Neural progenitor cell (in vitro differentiated cells): ENCODE data around the gene EDEM2.

Experiments
- EZH2 ChIP-seq: fragments of 200-600 bp; sonication (generic); IDR thresholded peaks from 2 replicates; pipeline ENCODE4 v1.6.1; 2017; ENCODE audit warnings: antibody characterized with exemption, mild to moderate bottlenecking, moderate library complexity
- EZH2phosphoT487 ChIP-seq: fragments of 200-600 bp; sonication (generic); IDR thresholded peaks from 2 replicates; pipeline ENCODE4 v1.6.1; 2017; ENCODE audit warnings: antibody characterized with exemption
- TF ChIP-seq, protein P1 (sequence below): fragments of 200-600 bp; sonication (generic); IDR thresholded peaks from 2 replicates; pipeline ENCODE4 v1.5.1; 2017; ENCODE audit warnings: antibody characterized with exemption, mild to moderate bottlenecking

DNA sequence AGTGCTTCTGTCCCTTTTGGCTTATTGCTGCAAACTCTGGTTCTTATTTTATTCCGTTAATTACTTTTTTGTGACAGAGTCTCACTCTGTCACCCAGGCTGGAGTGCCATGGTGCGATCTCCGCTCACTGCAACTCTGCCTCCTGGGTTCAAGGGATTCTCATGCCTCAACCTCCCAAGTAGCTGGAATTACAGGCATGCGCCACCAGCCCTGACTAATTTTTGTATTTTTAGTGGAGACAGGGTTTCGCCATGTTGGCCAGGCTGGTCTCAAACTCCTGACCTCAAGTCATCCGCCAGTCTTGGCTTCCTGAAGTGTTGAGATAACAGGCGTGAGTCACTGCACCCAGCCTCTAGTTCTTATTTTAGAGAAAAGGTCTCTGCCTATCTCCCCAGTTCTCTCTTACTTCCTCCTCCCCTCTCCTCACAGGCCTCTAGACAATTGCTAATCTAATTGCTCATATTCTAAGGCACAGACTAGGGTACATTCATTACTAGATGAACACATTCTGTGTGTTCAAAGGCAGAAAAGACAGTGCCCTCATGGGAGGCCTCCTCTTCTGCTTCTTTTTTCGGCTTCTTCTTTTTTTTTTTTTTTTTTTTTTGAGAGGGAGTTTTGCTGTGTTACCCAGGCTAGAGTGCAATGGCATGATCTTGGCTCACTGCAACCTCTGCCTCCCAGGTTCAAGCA is 27.0 kb downstream of the EDEM2 start:
- TF ChIP-seq, protein P1, sequence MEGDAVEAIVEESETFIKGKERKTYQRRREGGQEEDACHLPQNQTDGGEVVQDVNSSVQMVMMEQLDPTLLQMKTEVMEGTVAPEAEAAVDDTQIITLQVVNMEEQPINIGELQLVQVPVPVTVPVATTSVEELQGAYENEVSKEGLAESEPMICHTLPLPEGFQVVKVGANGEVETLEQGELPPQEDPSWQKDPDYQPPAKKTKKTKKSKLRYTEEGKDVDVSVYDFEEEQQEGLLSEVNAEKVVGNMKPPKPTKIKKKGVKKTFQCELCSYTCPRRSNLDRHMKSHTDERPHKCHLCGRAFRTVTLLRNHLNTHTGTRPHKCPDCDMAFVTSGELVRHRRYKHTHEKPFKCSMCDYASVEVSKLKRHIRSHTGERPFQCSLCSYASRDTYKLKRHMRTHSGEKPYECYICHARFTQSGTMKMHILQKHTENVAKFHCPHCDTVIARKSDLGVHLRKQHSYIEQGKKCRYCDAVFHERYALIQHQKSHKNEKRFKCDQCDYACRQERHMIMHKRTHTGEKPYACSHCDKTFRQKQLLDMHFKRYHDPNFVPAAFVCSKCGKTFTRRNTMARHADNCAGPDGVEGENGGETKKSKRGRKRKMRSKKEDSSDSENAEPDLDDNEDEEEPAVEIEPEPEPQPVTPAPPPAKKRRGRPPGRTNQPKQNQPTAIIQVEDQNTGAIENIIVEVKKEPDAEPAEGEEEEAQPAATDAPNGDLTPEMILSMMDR = no peak
- TF ChIP-seq EZH2 (no peak), EZH2phosphoT487 (no peak)
